Erythroblast (primary cell): ENCODE results near the gene TXNIP.

Experiments
- GATA1 ChIP-seq: IDR thresholded peaks from 2 replicates; pipeline ENCODE4 v1.6.1; 2011; ENCODE audit warnings: low read depth, mild to moderate bottlenecking, control low read depth, low read length, moderate library complexity
- POLR2A ChIP-seq: IDR thresholded peaks from 2 replicates; pipeline ENCODE4 v1.6.1; 2011; ENCODE audit warnings: mild to moderate bottlenecking, low read length

GRCh38 chr1:145961109-145961424 lies 35.3 kb downstream of the TXNIP start:
- TF ChIP-seq POLR2A, result no peak
- TF ChIP-seq GATA1, result no peak
